ENCODE measurements around the gene MC1R. TPM values are rescaled to one million over a fixed set of nuclear protein-coding genes. Genes with fewer than 3 reads are reported as not detected.
A peak's percentile ranks its signal among the peaks of the same experiment; 100 is the strongest.

MC1R gene
- total and polyA plus RNA-seq, 2 donors (not counting 1 experiment from before 2014, with no cell fraction given): 2.9 to 4.3 TPM

GRCh38 chr16:89909777-89910716 lies 8.6 kb upstream of the MC1R start:
- Histone ChIP-seq H3K4me3 (replicated peaks in 1 of 4; ENCODE audit: control extremely low read depth in 1 of 4, insufficient read depth in 1 of 4, low read depth in 3 of 4, low read length in 4 of 4) (no peak overlapping the region), H2AFZ (ENCODE audit: low read length) (no peak overlapping the region), H3K9ac (ENCODE audit: insufficient read depth, low read length) (no peak overlapping the region), H3K4me2 (ENCODE audit: extremely low read depth, insufficient read depth, low read length) (no peak overlapping the region), H3K79me2 (ENCODE audit: control insufficient read depth, insufficient read depth, low read length) (no peaks in the 10 kb centered on the region), H3K36me3 (ENCODE audit: control insufficient read depth, insufficient read depth, low read length) (peaks cover 45% of the 10 kb centered on the region), H3K27me3 (ENCODE audit: control insufficient read depth, insufficient read depth, low read length) (no peaks in the 10 kb centered on the region), H3K27ac (ENCODE audit: insufficient read depth, low read length) (no peak overlapping the region), H4K20me1 (ENCODE audit: control insufficient read depth, extremely low read depth, insufficient read depth, low read length) (no peaks in the 10 kb centered on the region), H3K4me1 (ENCODE audit: control insufficient read depth, extremely low read depth, insufficient read depth, low read length) (peaks cover 3% of the 10 kb centered on the region), H3K9me3 (ENCODE audit: control insufficient read depth, insufficient read depth, low read depth, low read length) (no peaks in the 10 kb centered on the region)
- TF ChIP-seq CTCF (conservative IDR thresholded peaks at IDR 0.05 in 1 of 2, IDR thresholded peaks at IDR 0.05 in 1 of 2; ENCODE audit: low read depth in 1 of 2, low read length in 2 of 2) (peak; percentile 79 to 91), EZH2 (IDR thresholded peaks at IDR 0.05; ENCODE audit: low read length, missing control alignments) (no peak)
- peak; percentile 73 to 76 for DNase-seq (ENCODE audit: low read depth in 2 of 2)

- no peak for DNase-seq (ENCODE audit: low read depth in 2 of 2)
- Histone ChIP-seq H3K79me2 (ENCODE audit: control insufficient read depth, insufficient read depth, low read length) (no peaks in the 10 kb centered on the region), H3K4me3 (replicated peaks in 1 of 4; ENCODE audit: control extremely low read depth in 1 of 4, insufficient read depth in 1 of 4, low read depth in 3 of 4, low read length in 4 of 4) (no peak overlapping the region), H3K36me3 (ENCODE audit: control insufficient read depth, insufficient read depth, low read length) (peaks cover 42% of the 10 kb centered on the region), H3K9me3 (ENCODE audit: control insufficient read depth, insufficient read depth, low read depth, low read length) (no peaks in the 10 kb centered on the region), H3K27ac (ENCODE audit: insufficient read depth, low read length) (no peak overlapping the region), H3K4me2 (ENCODE audit: extremely low read depth, insufficient read depth, low read length) (no peak overlapping the region), H3K4me1 (ENCODE audit: control insufficient read depth, extremely low read depth, insufficient read depth, low read length) (peaks cover 3% of the 10 kb centered on the region), H3K27me3 (ENCODE audit: control insufficient read depth, insufficient read depth, low read length) (no peaks in the 10 kb centered on the region), H4K20me1 (ENCODE audit: control insufficient read depth, extremely low read depth, insufficient read depth, low read length) (no peaks in the 10 kb centered on the region), H3K9ac (ENCODE audit: insufficient read depth, low read length) (no peak overlapping the region), H2AFZ (ENCODE audit: low read length) (no peak overlapping the region)
- TF ChIP-seq EZH2 (IDR thresholded peaks at IDR 0.05; ENCODE audit: low read length, missing control alignments): no peak
- no peak for TF ChIP-seq CTCF (conservative IDR thresholded peaks at IDR 0.05 in 1 of 2, IDR thresholded peaks at IDR 0.05 in 1 of 2; ENCODE audit: low read depth in 1 of 2, low read length in 2 of 2)
Measured at GRCh38 chr16:89910717-89911354, 7.8 kb upstream of the MC1R start.

GRCh38 chr16:89911375-89911774 lies 7.3 kb upstream of the MC1R start:
- Histone ChIP-seq H2AFZ (ENCODE audit: low read length) (no peak overlapping the region), H3K4me2 (ENCODE audit: extremely low read depth, insufficient read depth, low read length) (no peak overlapping the region), H3K4me3 (replicated peaks in 1 of 4; ENCODE audit: control extremely low read depth in 1 of 4, insufficient read depth in 1 of 4, low read depth in 3 of 4, low read length in 4 of 4) (no peak overlapping the region), H3K27ac (ENCODE audit: insufficient read depth, low read length) (no peak overlapping the region), H3K36me3 (ENCODE audit: control insufficient read depth, insufficient read depth, low read length) (peaks cover 38% of the 10 kb centered on the region), H3K9me3 (ENCODE audit: control insufficient read depth, insufficient read depth, low read depth, low read length) (no peaks in the 10 kb centered on the region), H3K4me1 (ENCODE audit: control insufficient read depth, extremely low read depth, insufficient read depth, low read length) (peaks cover 3% of the 10 kb centered on the region), H3K9ac (ENCODE audit: insufficient read depth, low read length) (no peak overlapping the region), H4K20me1 (ENCODE audit: control insufficient read depth, extremely low read depth, insufficient read depth, low read length) (no peaks in the 10 kb centered on the region), H3K27me3 (ENCODE audit: control insufficient read depth, insufficient read depth, low read length) (no peaks in the 10 kb centered on the region), H3K79me2 (ENCODE audit: control insufficient read depth, insufficient read depth, low read length) (no peaks in the 10 kb centered on the region)
- DNase-seq (ENCODE audit: low read depth in 2 of 2): no peak
- no peak for TF ChIP-seq EZH2 (IDR thresholded peaks at IDR 0.05; ENCODE audit: low read length, missing control alignments)
- no peak for TF ChIP-seq CTCF (conservative IDR thresholded peaks at IDR 0.05 in 1 of 2, IDR thresholded peaks at IDR 0.05 in 1 of 2; ENCODE audit: low read depth in 1 of 2, low read length in 2 of 2)

All from fibroblast of lung (primary cell).